Activated CD8-positive, alpha-beta memory T cell treated with anti-CD3 and anti-CD28 coated beads for 36 hours (primary cell): Measurements from ENCODE around the gene SYNPO. TPM values are rescaled to one million over a fixed set of nuclear protein-coding genes. Genes with fewer than 3 reads are reported as not detected.

Source experiments
- CTCF ChIA-PET: fragments of 350-600 bp; sonication (Branson Sonifier 250); formaldehyde crosslinking; loops from one replicate; lab custom pipeline; 2021; ENCODE audit warnings: antibody characterized with exemption; lab: Charles Lee
- POLR2A ChIA-PET: fragments of 350-600 bp; sonication (Branson Sonifier 250); formaldehyde crosslinking; loops from one replicate; lab custom pipeline; 2021; ENCODE audit warnings: antibody characterized with exemption; lab: Charles Lee
- total RNA-seq, 2 experiments: library from RNA; stranded (reverse); gene quantifications; one replicate each; pipeline ENCODE4 v1.2.3, GENCODE V29; 2021

Gene SYNPO
- total RNA-seq, 2 experiments from 2014 or later: 0.04 TPM; not detected in 1

DNA sequence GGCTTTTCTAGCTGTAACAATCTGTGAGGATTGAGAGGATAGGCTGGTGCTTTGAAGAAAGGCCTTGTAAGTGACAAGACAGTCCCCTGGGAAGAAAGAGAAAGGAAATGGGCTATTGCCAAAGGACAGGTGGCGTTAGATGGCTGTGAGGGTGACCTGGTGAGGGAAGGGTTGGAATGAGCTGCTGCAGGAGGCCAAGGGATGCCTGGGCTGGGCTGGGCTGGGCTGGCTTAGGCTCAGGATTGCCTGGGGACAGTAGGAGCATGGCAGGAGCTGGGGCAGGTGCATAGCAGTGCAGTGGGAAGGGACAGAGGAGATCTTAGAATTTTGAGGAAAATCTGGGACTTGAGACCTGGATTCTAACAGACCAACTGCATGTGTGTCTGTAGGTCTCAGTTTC, 10.9 kb downstream of the SYNPO start:
- ChIA-PET CTCF (no interaction called here), POLR2A (no interaction called here)

DNA sequence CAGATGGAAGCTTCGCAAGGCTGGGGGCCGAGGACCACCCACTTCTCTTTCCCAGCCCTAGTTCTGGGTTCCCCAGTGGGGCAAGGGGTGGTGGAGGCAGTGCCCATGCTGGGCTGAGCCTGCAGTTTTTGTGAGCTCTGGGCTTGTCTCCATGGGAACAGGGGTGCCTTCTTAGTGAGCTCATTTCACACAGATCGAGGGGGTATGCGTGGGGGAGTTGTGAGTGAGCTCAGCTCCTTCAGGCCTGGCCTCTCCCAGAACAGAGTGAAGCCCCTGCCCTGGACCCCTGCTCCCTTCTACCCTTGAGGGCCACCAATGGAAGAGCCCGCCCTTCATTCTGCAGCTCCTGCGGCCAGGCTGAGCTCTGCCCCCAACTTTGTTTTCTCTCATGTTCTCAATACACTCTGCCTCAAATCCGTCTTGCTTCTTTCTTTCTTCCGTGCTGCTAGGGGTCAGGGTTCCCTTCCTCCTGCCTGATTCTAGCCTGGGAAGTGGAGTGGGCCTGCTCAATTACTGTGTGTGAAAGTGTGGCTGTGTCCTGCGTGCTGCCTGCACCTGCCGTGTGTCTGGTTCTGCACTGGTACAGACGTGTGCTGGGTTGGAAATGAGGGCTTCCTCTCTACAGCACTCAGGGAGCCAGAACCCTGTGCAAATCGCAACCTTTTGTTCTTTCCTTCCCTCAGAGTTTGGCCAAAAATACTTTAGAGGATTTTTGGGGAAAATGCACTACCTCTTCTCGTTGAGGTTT, 11.6 kb downstream of the SYNPO start:
- CTCF ChIA-PET: interaction anchor here (1.1 kb wide), 1 partner anchor 193 kb away, joined by 3 read pairs; no protein-coding TSS in a partner anchor
- POLR2A ChIA-PET: no interaction called here

DNA sequence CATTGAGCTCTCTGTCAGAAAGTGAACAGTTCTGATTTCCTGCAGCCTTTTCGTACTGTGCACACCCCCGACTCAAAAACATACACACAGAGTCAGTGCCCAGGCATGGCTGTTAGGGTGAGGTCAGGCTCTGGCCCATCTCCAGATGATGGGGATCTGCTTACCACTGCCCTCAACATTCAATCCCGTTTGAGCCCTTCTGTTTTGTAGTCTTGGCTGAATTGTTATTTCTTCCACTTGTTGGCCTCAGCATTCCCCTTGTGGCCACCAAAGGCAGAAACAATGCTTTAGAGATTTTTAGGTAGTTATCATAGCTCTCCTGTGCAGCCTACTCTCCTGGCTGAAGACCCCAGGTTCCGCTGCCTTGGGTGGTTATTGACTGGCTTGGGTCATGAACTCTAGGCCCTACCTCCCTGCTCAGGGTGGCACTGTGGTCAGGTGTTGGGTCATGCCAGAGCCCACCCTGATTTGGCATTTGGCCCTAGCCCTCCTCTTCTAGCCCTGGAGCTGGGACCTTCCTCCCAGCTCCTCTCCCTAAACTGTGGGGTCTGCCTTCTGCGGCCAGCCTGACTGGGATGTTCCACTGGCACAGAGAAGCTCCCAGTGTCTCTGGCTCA, 12.8 kb downstream of the SYNPO start:
- CTCF ChIA-PET: interaction anchor here (0.8 to 1.3 kb wide), 2 partner anchors 9 to 97 kb away, joined by 3 to 4 read pairs; no protein-coding TSS in a partner anchor
- POLR2A ChIA-PET: no interaction called here

DNA sequence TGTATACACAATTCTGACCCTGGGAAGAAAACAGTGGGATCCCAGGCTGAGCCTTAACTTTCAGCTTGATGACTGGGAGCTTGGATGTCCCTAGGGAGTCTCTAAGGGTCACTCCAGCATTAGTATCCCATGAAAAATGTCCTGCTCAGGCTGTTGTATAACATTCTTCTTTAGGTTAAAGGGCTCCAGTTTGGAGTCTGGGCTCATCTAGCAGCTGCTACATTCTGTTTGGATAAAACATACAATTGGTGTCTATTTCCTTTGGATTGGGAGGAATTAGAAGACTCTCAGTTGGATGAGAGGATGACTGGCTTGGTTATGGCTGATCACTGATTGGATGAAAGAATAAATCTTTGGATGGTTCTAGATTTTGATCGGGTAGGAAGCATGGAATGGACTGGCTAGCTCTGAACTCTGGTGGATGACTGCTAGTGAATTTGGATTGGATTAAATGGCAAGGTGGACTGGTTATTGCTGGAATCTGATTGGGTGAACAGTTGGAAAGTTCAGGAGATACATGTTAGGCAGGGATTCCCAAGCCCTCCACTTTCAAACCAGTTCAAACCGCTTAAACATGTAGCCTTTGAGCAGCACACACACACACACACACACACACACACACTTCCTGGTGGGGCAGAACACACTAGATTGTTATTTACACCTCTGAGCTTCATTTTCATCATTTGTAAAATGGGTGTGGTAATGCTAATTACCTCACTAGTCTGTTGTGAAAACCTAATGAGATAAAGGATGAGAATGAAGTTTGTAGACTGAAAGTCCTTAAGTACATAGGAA, 13.5 kb downstream of the SYNPO start:
- ChIA-PET CTCF (interaction anchor here (1.3 kb wide), 1 partner anchor 98 kb away, joined by 4 read pairs; no protein-coding TSS in a partner anchor), POLR2A (no interaction called here)

DNA sequence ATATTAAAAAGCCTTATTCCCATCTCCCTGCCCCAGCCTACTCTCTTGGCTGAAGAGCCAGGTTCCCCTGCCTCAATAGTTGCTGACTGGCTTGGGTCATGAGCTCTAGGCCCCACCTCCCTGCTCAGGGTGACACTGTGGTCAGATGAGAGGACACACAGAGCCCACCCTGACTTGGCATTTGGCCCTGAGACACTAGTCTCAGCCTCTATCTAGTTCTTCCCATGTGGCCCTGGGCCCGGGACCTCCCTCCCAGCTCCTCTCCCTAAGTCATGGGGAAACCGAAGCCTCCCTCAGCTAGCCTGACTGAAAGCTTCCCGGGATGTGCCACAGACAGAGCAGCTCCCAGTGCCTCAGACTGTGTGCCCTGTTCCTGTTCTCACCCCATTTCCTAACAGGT, 14.8 kb downstream of the SYNPO start:
- POLR2A ChIA-PET: no interaction called here
- CTCF ChIA-PET: interaction anchor here (1.4 to 1.8 kb wide), 2 partner anchors 92 to 95 kb away, joined by 4 to 5 read pairs; no protein-coding TSS in a partner anchor

- ChIA-PET POLR2A (interaction anchor here (0.7 kb wide), 1 partner anchor 197 kb away, joined by 5 read pairs; no protein-coding TSS in a partner anchor), CTCF (interaction anchor here (1.4 to 1.8 kb wide), 2 partner anchors 94 to 96 kb away, joined by 4 to 5 read pairs; no protein-coding TSS in a partner anchor)
Observed at GRCh38 chr5:150656191-150657132, 16.0 kb downstream of the SYNPO start.

DNA sequence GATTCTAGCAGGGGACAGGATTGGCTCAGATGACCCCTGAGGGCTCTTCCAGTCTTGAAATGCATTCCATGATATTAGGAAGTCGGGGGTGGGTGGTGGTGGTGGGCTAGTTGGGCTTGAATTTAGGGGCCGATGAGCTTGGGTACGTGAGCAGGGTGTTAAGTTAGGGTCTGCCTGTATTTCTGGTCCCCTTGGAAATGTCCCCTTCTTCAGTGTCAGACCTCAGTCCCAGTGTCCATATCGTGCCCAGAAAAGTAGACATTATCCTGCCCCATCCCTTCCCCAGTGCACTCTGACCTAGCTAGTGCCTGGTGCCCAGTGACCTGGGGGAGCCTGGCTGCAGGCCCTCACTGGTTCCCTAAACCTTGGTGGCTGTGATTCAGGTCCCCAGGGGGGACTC, 17.7 kb downstream of the SYNPO start:
- ChIA-PET CTCF (interaction anchor here (1.0 to 1.3 kb wide), 2 partner anchors 113 to 189 kb away, joined by 3 to 5 read pairs; no protein-coding TSS in a partner anchor), POLR2A (no interaction called here)

DNA sequence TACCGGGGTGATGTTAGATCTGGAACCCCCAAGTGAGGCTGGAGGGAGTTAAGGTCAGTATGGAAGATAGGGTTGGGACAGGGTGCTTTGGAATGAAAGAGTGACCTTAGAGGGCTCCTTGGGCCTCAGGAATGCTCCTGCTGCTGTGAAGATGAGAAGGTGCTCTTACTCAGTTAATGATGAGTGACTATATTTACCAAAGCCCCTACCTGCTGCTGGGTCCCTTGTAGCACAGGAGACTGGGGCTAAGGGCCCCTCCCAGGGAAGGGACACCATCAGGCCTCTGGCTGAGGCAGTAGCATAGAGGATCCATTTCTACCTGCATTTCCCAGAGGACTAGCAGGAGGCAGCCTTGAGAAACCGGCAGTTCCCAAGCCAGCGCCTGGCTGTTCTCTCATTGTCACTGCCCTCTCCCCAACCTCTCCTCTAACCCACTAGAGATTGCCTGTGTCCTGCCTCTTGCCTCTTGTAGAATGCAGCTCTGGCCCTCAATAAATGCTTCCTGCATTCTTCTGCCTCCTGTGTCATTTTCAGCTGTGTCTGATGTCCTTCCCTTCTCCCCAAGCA, 18.3 kb downstream of the SYNPO start:
- POLR2A ChIA-PET: no interaction called here

DNA sequence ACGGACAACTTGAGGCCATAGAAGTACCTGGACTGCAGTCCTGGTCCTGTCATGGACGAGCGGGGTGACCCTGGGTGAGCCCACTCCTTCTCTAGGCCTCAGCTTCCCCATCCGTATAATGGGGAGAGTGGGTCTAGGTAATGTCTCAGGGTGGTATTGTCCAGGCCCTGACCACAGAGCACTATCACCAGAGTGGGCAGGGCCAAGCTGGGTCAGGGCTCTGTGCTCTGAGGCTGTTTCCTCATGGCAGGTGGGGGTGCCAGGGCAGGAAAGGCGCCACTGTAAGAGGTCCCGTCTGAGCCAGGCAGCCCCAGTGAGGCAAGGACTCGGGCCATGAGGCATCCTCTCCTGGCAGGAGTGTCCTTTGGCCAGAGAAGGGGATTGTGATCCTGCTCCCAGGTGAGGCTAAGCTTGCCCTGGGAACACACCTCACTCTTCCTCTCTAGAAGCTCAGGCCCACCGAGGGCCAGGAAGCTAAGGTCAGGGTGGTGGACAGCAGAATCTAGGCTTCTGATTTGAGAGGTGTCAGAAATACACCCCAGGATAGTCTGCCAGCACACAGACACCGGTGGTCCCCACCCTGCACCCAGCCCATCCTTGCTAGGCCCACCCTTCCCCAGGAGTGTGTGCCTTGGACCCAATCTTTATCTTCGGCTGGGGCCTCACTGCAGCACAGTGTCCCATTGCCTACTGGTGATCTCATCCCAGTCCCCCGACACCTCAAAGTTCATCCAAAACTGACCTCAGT, 19.1 kb downstream of the SYNPO start:
- POLR2A ChIA-PET: no interaction called here
- CTCF ChIA-PET: no interaction called here

More for the DNA sequence above, 18.3 kb downstream of the SYNPO start:
- CTCF ChIA-PET: no interaction called here

- ChIA-PET CTCF (no interaction called here), POLR2A (no interaction called here)
Observed at GRCh38 chr5:150660108-150660831, 19.8 kb downstream of the SYNPO start.

GRCh38 chr5:150661086-150661485, 20.6 kb downstream of the SYNPO start, which contains the start of gene MYOZ3:
Gene MYOZ3, plus strand, starts transcription at chr5:150661251. Its CDS starts 1,691 bp downstream, at chr5:150662942.
- ChIA-PET CTCF (no interaction called here), POLR2A (no interaction called here)

DNA sequence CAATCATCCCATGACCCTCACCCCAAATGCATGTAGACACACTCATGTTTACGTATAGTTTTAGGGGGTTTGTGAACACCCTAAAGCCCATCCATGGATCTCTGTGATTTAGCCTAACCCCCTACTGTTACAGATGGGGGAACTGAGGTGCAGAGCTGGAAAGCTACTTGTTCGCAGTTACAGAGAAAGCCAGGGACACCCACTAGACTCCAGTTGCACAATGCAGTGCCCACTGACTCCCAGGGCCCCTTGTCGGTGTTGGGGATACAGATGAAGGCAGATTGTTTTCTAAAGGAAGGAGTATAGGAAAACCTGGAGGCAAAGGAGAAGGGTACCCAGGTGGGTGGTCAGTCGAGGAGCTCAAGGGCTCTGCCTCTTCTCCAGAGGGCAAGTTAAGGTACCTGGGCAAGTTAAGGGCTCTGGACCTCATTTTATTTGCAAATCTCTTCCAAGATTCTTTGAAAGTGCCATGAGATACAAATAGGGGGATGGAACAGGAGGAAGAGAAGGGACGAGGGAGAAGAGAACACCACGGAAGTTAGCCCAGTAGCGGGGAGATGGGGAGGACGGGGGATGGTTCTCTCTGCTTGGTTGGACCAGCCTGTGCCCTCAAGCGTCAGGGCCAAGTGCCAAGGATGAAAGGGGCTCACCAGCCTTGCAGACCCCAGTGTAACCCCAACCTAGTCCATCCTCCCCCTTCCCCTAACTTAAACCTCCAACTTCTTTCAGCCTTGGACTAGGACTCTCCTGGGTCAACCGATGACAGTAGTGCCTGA, 21.5 kb downstream of the SYNPO start:
- CTCF ChIA-PET: no interaction called here
- POLR2A ChIA-PET: no interaction called here

GRCh38 chr5:150662731-150663516, 22.5 kb downstream of the SYNPO start:
- ChIA-PET POLR2A (no interaction called here), CTCF (no interaction called here)

- ChIA-PET POLR2A (no interaction called here), CTCF (no interaction called here)
Observed at GRCh38 chr5:150663936-150664335, 23.5 kb downstream of the SYNPO start.

GRCh38 chr5:150665044-150665443, 24.6 kb downstream of the SYNPO start:
- ChIA-PET POLR2A (no interaction called here), CTCF (no interaction called here)
